ENCODE data around the gene ARF4.

- TF ChIP-seq, protein P1, sequence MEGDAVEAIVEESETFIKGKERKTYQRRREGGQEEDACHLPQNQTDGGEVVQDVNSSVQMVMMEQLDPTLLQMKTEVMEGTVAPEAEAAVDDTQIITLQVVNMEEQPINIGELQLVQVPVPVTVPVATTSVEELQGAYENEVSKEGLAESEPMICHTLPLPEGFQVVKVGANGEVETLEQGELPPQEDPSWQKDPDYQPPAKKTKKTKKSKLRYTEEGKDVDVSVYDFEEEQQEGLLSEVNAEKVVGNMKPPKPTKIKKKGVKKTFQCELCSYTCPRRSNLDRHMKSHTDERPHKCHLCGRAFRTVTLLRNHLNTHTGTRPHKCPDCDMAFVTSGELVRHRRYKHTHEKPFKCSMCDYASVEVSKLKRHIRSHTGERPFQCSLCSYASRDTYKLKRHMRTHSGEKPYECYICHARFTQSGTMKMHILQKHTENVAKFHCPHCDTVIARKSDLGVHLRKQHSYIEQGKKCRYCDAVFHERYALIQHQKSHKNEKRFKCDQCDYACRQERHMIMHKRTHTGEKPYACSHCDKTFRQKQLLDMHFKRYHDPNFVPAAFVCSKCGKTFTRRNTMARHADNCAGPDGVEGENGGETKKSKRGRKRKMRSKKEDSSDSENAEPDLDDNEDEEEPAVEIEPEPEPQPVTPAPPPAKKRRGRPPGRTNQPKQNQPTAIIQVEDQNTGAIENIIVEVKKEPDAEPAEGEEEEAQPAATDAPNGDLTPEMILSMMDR (IDR thresholded peaks at IDR 0.05) = no peak
- no peak for TF ChIP-seq POLR2A (IDR thresholded peaks at IDR 0.05)
Observed at GRCh38 chr3:57594576-57594975, 2.6 kb downstream of the ARF4 start.
